Posterior cingulate gyrus (tissue), 11 donors: ENCODE measurements around the gene METTL5.

Experiments
- DNase-seq, 10 donors: peaks; one replicate each; pipeline versions ENCODE4 v3.0.0 to v3.0.0-alpha.2; 2020 to 2021; ENCODE audit warnings: mixed read lengths in 3 of 10
- intact Hi-C: fragments of 100-400 bp; cut with DNase I; formaldehyde crosslinking; loops from one replicate; pipeline ENCODE4 v1.15.1; 2023

METTL5 gene

DNA sequence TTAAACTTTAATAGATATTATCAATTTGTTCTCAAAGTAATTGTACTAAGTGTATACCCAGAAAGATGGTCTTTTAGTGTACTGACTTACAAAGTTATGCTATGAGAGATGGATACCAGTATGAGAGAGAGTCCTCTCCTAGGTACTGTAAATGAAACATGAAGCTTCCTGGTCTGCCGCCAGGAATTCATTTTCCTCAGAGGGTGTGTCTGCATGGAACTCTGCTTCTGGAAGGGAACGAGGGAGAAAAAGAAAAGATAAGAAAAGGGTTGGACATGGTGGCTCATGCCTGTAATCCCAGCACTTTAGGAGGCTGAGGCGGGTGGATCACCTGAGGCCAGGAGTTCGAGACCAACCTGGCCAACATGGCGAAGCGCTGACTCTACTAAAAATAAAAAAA, 28.3 kb downstream of the METTL5 start:
- no peak for DNase-seq
- intact Hi-C loops = no loop called here

DNA sequence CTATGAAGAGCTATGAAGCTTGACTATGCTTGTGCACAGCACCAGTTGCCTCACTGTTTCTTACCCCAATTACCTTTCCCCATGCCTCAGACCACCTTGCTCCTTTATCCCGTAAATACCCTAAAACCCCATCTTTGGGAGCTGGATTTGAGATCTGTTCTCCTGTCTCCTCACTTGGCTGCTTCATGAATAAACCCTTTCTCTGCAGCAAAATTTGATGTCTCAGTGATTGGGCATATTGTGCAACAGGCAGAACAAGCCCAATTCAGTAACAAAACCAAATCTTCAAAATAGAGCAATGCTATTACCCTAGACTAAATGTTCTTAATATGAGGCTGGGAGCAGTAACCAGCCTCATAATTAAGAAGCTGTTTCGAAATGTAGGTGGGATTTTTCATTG, 29.5 kb downstream of the METTL5 start:
- no peak for DNase-seq
- intact Hi-C loops = no loop called here

DNA sequence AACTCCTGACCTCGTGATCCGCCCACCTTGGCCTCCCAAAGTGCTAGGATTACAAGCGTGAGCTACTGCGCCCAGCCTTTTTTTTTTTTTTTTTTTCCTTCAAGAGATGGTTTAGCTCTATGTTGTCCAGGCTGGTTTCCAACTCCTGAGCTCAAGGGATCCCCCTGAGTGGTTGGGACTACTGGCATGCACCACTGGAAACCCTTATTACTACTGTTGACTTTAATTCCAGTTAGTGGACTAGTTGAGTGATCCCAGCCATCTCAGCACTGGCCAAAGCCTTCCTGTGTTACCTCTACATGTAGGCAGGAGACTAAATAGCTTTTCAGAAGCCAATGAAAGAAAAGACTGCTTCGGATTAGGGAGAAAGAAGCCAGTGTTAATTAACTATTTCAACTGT, 34.1 kb downstream of the METTL5 start:
- DNase-seq = no peak
- intact Hi-C loops = no loop called here

DNA sequence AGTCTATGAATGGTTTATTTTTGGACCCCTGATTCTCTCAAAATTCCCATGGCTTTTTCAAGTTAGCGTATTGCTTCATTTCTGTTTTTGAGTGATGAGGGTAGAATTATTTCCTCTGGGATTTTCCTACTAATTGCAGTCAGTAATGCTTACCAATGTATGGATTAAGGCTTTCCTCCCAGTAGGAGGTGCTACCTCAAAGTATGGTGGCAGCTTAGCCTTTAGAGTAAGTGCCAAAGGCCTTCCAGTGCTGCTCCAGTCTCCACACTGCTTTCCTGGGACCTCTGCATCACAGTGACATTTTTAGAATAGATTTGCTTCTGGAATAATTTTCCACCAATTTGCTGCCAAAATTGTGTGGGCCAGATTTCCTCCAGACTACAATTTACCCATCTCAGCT, 42.2 kb downstream of the METTL5 start:
- intact Hi-C loops = no loop called here
- no peak for DNase-seq

DNA sequence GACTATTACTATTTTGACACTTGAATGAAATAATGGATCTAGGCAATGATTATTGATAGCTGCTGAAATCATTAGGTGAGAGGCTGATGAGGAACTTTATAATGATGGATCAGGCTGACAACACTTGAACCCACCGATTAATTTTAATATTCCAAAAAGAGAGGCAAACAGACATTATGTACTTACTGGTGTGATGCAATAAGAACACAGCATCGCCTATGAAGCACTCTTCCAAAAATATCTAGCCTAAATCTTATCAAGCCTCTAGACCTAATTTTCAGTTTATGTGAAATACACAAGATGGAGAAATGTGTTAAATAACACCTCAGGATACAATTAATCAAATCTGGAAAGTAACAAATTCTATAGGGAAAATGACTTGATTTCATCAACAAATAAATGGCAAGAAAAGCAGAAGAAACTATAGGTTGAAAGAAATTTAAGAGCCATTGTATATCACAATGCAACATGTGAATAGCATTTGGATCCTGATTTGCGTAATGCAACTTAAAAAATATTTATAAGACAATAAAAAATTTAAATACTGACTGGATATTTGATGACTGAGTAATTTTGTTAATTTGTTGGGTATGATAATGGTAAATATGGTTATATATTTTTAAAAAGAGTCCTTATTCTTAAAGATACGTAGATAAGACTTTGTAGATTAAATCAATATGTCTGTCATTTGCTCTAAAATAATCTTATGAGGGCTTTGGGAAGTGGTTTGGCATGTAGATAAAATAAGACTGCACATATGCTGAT, 43.3 kb downstream of the METTL5 start:
- intact Hi-C loops = no loop called here
- DNase-seq = no peak

- DNase-seq = no peak
- intact Hi-C loops = no loop called here
These were observed 46.3 kb downstream of the METTL5 start for GRCh38 chr2:169778446-169778845.

GRCh38 chr2:169776252-169776761, 48.4 kb downstream of the METTL5 start:
- intact Hi-C loops = no loop called here
- DNase-seq = no peak

DNA sequence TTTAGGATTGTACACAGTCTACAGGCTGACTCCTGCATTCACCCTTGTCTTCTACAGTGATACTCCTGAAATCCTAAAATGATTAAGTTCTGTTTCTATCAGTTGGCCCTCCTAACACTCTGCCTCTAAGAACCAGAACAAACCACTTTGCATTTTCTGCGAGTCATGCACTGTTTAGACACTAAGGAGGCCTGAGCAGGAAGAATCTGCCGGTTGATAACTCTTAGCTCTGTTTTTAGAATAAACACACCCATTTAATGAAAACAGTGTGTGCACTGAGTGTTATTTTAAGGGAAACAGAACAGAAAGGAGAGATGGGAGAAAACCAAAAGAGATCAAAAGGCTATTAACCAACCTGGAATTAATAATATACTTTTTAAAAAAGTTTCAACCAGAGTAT, 48.9 kb downstream of the METTL5 start:
- intact Hi-C loops = no loop called here
- no peak for DNase-seq

- intact Hi-C loops = no loop called here
- DNase-seq = no peak
These were observed 49.4 kb downstream of the METTL5 start for GRCh38 chr2:169775354-169775753.

GRCh38 chr2:169772651-169773050, 52.1 kb downstream of the METTL5 start:
- intact Hi-C loops = no loop called here
- no peak for DNase-seq

DNA sequence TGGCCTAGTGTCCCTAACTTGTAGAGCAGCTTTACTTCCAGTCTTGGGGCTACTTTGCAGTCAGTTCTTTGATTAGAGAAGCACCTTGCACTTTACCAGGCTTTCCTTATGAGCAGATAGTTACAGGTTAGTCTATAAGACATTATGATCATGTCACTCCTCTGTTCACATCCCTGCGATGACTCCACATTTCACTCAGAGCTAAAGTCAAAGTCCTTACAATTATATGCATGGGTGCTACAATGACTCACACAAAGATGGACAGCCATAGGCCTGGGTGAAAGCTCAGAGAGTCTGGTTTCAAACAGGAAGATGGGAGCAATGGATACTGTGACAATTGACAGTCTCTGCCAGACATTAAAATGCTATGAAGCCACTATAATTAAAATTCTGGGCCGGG, 53.1 kb downstream of the METTL5 start:
- DNase-seq = no peak
- intact Hi-C loops = no loop called here

GRCh38 chr2:169771021-169771420, 53.7 kb downstream of the METTL5 start:
- intact Hi-C loops = no loop called here
- no peak for DNase-seq

DNA sequence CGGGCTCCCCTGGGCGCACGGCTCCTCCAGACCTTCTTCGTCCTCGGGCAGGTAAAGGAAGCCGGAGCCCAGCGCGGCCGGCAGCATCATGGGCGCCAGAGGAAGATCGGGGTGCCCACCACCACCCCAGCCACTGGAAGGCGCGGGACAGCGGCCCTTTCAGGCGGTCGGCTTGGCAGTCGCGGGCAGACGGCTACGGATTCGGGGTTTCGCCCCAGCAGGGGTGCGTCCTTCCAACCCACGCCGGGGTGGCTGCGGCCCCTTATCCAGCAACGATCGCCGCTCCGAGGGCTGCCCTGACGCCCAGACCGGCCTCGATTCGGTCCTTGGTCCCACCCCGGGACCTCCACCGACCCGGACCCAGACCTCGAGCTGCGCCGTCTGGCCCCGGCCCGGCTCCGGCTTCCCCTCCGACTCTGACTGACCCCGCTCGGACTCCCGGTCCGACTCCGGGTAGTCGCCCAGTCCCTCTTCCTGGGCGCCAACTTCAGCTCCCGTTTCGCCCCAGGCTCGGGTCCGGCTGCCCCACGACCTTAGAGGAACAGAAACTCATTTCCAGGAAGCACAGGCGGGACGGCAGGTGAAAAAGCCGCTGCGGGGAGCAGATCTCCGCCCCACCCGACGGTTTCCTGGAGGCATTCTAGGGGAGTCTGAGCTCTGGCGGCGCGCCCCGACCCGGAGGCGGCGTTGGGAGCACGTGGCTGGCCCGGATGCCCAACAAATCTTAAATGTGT, 56.3 kb downstream of the METTL5 start:
- intact Hi-C loops = no loop called here

GRCh38 chr2:169767243-169767888, 57.3 kb downstream of the METTL5 start:
- intact Hi-C loops = no loop called here
- DNase-seq = peak in 6 of 10 donors; percentile 39 to 84 (median 58)

More for the DNA sequence above, 56.3 kb downstream of the METTL5 start:
- DNase-seq = peak in 3 of 10 donors; percentile 11 to 87 (median 75)

- no peak for DNase-seq
- intact Hi-C loops = no loop called here
These were observed 59.2 kb downstream of the METTL5 start for GRCh38 chr2:169765523-169765922.

- intact Hi-C loops = no loop called here
- DNase-seq = no peak
These were observed 62.8 kb downstream of the METTL5 start for GRCh38 chr2:169761970-169762292.
